ENCODE data around the gene SARM1.
A peak's percentile ranks its signal among the peaks of the same experiment; 100 is the strongest.

Gene SARM1

DNA sequence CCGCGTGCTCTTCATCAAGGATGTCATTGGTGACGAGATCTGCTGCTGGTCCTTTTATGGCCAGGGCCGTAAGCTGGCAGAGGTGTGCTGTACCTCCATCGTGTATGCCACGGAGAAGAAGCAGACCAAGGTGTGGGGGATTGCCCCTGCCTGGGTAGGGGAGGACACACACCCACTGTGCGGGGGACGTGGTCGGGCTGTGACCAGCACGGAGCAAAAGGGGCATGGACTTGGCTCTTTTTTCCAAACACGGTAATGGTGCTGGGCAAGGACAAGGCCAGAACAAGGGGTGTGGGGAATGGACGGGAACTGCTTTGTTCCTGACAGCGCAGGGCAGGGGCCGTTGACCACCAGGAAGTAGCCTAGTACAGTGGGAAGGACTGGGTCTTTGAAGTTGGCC lies 29.2 kb upstream of the SARM1 start:
- no peak for DNase-seq

DNA sequence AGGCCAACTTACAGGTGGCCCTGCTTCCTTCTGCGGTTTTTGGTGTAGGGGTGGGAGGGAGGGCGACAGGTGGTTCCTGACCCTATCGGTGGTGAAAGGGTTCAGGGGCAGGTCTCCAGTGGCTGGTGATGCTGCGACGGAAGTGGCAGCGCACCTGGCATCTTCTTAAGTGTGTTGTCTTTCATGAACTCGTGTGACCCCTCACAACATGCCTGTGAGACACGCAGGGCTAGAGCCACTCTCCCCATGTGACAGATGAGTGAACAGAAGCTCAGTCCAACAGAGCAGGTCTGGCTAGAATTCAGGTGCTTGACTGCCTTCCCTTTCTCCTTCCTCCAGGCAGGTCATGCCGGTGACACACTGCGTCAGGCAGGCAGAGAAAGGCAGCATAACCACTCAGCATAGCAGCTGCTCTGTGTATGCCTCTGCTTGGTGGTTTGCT lies 28.0 kb upstream of the SARM1 start:
- DNase-seq: no peak

DNA sequence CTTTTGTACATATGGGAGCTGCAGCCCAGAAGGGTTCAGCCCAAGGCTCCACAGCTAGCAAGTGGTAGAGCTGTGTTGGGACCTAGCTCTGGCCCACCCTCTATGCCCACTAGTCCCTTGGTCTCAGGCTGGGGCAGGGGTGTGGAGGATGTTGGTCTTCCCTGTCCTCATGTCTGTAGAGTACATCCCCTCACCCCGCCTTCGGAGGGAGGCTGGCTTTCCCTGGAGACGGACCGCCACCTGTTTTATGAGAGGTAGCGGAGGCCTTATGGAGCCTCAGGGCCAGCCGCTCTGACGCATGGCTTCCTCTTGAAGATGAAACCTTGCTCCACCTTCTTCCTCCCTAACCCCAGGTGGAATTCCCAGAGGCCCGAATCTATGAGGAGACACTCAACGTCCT lies 27.5 kb upstream of the SARM1 start:
- no peak for DNase-seq

DNA sequence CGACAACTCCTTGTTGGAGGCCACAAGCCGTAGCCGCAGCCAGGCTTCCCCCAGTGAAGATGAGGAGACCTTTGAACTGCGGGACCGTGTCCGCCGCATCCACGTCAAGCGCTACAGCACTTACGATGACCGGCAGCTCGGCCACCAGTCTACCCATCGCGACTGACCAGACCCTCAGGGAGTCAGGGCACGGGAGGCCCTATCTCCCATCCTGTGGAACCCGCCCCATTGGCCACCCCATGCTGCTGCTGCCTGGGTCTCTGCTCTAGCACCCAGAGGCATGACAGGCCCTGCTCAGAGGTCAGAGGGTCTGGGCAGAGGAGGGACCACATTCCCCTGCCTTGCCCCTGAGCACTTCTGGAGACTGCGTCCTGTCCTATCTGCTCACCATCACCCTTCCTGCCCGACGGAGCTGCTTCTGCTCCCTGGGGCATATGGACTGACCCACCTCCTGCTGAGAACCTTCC lies 27.0 kb upstream of the SARM1 start:
- no peak for DNase-seq

DNA sequence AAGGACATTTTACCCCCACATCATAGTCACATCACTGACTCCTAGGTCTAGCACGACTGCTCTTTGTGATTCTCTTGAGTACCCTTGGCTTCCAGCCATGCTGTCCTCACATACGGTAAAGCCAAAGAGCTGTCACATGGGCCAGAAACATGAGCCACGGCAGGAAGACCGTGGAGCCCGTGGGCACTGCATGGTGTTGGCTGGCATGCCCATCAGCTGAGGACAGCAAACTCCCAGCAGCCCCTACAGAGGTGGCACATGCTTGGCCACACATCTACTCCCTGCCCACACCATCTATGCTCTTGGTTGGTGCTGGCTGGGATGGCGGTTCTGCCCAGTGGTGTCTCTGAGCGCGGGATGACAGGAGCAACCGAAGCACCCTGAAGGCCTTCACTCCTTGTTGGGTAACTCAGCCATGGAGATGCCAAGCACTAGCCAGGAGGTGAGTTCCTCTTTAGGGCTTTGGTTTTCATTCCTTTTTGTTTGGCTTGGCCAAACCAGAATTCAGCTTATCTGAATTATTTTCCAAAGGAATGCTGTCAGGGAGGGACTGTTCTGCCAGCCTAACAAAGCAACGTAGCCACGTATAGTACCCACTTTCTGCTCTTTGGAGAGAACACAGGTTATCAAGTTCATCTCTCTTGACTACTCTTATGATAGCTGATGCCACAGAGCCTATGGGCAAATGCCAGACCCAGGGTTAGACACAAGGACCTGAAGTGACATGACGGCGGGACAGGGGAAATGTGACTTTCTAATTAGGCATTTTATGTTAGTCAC lies 25.9 kb upstream of the SARM1 start:
- DNase-seq: no peak

DNA sequence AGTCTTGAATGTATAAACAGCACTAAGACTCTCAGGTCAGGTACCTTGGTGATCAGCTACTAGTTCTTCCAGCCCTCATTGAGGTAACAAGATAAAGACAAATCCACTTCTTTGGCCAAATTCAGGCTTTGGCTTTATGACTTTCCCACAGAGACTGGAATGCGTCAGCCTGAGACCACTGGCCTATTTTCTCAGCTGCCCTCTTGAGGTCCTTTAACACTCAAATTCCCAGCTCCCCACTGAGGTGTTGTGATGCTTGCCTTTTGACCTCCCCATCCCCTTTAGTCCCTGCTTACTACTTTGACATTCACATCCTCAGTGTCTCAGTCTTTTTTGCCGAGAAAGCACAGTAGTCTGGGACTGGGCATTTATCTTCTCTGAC lies 25.3 kb upstream of the SARM1 start:
- DNase-seq: no peak

DNA sequence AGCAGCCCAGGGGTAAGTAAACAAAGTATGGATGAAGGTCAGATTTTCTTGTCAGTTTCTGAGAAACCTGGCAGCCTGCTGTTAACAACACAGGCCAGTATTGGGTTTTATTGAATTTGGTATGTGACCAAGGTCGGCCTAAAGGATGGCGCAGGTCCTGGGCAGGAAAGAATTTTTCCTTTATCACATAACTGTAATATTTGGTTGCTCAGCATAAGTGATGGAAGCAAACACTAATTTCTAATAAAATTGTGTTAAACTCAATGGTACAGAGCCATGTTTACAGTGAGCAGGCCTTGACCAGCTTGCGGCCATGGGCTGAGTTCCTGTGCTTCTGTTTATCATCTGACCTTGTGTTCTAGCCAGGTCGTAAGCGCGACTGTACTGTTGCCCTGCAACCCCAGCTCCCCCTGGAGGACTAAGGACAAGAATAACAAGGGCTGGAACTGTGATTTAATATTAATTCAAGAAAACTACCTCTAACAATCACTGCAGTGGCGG lies 24.7 kb upstream of the SARM1 start:
- no peak for DNase-seq

DNA sequence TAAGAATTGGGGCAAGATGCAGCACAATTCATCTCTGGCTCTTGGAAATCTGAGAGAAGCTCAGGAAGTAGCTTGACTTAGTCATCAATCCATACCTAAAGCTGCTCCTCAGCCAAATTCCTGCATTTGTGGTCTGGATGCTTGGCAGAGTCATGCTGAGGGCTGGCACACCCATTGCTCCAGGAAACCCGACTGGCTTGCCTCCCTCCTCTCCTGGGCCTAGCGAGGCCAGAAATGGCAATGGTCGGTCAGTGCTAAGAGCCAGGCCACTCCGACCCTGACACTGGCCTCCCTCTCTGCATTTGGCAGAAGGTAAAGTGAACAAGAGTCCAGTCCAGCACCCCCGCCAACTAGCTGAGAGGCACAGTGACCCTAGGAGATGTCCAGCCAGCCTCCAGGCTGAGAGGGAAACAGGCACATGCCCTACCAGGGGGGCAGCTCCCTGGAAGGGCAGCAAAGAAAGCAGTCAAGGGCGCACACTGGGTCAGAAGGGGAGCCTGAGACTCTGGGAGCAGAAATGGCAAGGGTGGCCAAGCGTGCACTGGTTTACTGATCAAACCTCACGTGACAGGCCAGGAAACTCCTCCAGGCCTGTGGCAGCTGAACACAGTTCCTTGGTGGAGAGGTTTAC lies 24.1 kb upstream of the SARM1 start:
- DNase-seq: no peak

DNA sequence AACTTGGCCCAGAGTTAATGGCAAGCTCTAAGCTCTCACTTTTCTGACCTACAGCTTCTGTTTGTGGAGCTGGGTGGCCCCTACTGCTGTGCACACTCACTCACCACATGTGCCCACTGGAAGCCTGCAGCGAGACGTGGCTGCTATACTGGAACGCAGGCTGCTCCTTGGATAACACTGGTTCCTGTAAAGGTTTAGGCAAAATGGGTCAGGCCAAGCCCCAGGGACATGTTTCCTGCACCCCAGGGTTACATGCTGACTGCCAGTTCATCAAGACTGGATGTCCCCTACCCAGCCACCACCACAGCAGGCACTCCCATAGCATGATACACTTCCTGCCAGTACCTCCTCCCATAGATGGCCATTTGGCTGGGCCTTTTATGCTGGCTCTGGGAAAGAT lies 22.5 kb upstream of the SARM1 start:
- DNase-seq: no peak

DNA sequence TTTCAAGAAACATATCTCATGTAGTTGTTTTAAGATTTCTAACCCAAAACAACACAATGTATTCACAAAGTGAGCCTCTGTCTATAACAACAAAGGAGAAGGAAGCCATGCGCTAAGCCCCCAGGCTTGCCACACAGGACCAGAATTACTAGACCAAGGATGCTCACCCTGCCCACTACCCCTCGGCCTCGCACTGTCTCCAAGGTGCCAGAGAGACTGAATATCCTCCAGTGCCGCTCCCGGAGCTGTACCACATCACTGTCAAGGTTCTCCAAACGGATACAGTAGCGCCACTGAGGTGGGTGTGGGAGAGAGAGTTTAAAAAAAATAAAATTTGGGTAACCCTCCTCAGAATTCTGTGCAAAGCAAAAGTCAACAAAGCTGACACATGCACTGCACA lies 21.2 kb upstream of the SARM1 start:
- DNase-seq: no peak

DNA sequence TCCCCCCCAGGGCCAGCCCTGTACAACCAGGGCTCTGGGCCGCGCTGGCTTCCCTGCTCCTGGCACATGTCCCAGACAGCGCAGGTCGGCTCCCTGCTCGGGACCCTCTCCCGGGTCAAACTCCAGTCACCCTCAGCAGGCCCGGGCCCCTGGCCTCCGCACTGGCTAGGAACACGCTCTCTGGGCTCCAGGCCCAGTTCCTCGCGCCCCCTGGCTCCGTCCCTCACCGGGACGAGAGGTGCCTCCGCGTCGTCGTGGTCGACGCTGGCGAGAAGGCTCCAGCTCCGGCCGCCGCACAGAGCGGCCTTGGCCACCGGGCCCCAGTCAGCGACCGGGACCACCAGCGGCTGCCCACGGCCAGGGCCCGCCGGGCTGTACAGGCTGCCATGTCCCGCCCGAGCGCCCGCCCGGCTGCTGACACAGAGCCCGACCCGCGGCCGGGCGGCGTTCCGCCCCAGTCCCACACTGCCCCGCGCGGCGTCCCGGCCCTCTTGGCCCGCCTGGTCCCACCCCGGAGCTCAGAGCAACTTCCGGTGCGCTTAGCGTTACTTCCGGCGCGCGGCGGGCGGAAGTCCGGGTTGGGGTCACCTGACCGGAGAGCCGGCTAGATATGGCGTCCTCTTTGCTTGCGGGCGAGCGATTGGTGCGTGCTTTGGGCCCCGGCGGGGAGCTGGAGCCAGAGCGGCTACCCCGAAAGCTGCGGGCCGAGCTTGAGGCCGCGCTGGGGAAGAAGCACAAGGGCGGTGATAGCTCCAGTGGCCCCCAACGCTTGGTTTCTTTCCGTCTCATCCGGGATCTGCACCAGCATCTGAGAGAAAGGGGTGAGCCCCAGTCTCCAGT lies 14.2 kb upstream of the SARM1 start, which contains the start of gene POLDIP2:
POLDIP2 (minus strand) TSS at position 467 of the 840 bp plus-strand sequence; CDS start at position 388, 79 bp downstream.
- peak; percentile 92 to 95 for DNase-seq

DNA sequence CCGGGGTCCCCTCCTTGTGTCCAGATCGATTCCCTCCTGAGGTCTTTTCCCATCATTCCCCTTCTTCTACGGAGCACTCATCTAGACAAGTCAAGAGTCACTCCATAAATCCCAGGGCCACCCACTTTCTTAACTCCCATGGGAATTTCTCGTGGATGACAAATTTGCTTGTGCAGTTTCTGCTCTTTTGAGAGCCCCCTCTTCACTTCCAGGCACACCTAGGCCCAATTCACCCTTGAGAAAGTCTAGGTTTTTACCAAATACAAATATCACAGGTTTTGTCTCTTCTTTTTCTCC lies 13.6 kb upstream of the SARM1 start:
- no peak for DNase-seq

DNA sequence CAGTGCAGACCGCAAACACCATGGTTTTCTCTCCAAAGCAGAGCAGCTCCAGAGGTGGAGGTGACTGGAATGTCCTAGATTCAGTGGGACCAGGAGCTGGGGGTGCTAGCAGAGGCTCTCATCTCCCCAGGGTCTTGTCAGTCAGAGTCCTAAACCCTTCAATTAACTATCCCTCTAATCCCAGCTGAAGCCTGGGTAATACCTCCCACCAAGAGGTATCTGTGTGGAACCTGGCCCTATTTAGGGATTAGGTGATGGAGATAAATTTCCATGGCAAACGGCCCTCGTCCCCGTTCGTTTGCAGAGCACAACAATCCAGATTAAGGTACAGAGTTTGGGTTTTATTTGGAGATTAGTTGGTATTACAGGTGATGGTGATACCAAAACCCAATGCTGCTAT lies 8.3 kb upstream of the SARM1 start:
- no peak for DNase-seq

DNA sequence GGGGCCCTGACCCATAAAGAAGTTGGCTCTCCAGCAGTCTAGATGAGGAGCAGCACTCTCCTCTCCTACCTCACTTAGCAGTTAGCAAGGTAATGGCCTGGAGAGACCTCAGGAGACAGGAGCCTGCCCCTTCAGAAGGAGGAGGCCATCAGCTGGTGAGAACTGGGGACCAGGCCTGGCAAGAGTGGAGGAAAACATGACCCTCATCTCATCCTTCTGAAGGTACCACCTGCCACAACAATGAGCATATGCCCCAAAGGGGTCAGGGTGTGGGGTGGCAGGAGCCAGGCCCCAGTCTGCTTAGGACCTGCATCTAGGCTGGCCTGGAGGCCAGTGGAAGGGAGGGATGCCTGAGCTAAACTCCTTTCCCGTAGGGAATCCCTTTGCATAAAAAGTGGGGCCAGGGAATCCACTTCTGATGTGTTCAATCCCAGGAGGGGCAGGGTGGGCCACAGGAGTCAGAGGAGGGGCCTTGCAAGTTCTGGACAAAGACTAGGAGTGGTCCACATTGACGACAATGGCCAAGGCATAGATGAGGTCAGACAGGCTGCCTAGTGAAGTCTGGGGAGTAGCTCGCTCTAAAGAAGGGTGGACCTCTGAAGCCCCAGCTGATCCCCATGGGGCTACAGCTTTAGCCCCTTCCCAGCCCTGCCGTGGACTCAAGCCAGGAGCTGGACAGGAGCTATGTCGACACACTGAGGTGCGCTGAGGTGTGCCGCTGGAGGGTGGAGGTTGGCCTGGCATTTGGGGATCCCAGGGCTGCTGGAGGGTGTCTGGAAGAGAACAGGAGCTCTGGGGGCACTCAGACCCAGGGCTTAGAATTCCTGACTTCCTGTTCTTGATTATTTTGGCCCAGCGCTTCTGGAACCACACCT lies 7.5 kb upstream of the SARM1 start:
- DNase-seq: no peak

DNA sequence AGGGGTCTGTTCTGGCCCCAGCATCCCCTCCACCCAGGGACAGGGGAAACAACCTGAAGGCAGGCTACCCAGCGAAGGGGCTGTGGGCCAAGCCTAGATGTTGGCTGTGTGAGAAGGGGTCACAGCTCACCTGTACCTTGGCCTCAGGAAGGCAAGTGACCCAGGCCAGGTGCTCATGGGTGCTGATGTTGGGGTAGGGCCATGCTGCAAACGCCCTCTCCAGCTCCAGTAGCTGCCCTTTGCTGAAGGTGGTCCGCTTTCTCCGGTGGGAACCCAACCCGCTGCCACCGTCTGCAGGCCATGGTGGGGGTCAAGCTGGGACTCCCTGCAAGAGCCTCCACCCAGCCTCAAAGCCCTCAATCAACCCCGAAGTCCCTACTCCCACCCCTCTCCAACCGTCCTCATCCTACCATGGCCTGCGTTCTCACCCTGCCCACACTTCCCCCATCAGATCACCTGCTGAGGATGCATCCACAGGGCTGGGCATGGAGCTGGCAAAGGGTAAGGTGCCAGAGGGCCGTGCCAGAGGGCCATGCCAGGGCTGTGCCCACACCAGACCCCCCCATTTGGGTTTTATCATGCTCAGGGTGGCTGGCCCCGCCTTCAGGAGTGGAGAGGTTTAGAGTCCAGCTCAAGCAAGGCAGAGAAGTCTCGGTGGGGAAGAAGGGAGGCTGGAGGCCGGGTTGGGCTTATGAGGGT lies 6.7 kb upstream of the SARM1 start, which contains the start of gene SEBOX:
SEBOX (minus strand) TSS at position 535 of the 699 bp plus-strand sequence; CDS start at position 487, 48 bp downstream.
- DNase-seq: no peak

DNA sequence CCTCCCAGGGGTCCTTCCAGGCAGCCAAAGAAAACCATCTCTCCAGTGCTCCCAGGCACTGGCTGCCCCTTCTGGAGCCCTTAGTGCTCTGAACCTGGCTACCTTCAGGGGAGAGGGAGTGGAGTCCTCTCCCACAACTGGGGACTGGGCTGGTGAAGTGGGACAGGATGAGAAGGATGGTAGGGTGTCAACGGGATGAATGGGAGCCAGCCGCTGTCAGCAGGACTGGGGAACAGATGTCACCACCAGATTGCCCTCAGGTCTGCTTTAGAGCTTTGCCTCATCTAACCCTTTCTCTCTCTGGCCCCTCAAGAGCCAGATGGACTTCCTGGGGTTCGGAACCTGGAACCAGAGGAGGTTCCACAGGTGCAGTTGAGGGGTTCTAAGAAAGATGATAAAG lies 6.0 kb upstream of the SARM1 start:
- DNase-seq: no peak

DNA sequence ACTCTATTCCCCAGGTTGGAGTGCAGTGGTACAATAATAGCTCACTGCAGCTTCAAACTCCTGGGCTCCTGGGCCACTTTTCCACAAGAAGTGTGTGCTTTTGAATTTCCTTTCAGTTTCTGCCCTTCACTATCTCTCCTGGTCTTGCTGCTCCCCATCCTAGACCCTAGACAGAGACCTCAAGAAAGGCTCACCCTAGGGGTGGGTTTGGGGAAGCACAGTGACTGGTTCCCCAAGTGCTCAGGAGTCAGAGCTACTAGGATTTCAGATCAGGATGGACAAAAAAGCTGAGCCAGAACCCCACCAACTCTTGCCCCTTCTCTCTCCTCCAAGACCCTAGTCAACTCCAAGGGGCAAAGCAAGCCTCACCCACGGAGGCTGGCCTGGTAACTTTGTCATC lies 4.9 kb upstream of the SARM1 start:
- DNase-seq: no peak

DNA sequence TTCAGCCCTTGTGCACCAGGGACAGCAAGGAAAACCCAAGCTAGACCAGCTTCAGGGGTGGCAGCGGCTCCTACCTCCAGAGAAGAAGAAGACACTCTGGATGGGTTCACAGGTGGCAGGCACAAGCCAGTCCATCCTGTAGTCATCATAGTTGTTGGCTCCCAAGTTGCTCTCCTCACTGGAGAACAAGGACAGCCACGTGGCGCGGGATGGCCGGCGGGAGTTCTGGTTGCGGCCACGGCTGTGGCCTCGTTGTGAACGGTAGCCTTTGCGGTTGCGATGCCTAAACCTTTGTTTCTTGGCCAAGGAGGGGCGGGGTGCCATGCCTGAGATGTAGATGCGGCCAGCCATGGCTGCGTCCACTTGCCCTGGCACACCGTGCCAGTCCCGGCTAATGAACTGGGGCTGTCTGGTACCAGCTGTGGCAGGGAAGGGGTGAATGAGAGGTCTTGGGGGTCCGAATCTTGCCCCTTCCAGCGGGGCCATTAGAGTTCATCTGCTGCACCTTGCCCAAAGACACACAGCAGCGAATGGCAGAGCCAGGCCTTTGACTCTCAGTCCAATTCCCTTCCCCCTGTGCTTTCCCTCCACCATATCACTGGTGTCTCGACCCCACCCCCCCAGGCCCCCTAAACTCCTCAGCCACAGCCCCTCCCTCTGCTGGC lies 3.7 kb upstream of the SARM1 start:
- no peak for DNase-seq

DNA sequence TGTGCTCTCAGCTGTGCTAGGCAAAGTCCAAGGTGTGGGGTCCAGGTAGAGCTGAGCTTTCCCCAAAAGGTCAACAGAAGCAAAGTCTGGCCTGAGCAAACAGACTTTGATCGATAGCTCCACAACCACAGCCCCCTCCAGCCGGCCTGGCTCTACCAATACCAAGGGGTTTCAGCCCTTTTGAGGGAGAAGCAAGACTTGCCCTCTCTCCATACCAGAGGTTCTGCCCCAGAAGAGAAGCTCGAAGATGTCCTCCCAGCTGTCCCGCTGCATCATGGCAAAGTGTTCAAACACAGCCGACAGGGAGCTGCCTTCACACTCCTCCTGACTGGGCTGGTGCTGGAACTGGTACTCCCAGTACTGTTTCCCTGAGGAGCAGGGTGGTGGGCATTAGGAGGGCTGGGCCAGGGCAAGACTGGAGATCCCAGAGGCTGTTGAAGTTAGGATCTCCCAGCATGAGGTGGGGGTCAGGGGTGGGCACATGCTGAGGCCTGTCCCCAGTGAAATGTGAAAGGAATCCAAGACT lies 3.1 kb upstream of the SARM1 start:
- DNase-seq: no peak

DNA sequence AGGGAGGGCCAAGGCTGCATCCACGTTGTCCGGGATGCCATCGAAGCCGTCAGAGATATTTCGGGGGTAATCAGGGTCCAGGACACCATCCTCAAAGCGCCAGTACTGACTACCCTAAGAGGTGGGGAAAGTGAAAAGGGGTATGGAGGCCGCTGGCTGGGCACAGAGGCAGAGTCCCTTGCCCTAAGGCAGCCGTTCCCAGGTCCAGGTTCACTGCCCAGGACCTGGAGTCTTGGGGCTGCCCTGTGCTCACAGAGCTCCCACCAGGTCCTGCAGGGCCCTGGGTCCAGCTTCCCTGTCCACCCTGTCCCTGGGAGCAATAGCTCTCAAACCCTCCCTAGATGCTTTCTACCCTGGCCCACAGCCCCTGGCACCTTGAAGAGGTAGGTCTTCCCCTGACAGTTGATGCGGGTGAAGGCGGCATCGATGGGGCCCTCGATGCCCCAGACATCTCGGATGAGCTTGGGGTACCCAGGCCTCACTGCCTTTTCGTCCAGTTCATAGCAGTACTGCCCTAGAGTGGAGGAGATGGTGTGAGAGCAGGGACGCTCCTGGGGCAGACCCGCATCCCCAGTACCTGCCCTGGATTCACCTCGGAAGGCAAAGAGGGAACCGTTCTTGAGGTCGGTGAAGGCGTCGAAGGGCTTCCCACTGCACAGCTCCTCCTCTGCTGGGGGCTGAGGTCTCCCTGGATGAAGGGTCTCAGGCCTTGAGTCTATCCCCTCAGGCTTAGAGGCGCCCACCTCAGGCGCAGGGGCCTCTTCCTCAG lies 2.4 kb upstream of the SARM1 start:
- no peak for DNase-seq

Measured in activated CD4-positive, alpha-beta T cell treated with anti-CD3 and anti-CD28 coated beads, Interleukin-2, amount 50 U/mL, for 48 hours (primary cell).